SH-SY5Y (cell line): ENCODE data around the gene MDM4.

Experiments
- GATA2 ChIP-seq: IDR thresholded peaks from 2 replicates; pipeline ENCODE4 v1.6.1; 2011; ENCODE audit warnings: mild to moderate bottlenecking, low read depth, low read length
- GATA3 ChIP-seq: IDR thresholded peaks from 2 replicates; pipeline ENCODE4 v1.6.1; 2011; ENCODE audit warnings: low read depth, mild to moderate bottlenecking, low read length, moderate library complexity

GRCh38 chr1:204493145-204493983, 22.8 kb upstream of the MDM4 start:
- TF ChIP-seq GATA2 (no peak), GATA3 (no peak)
